H1 (cell line): Measurements from ENCODE around the gene MAP6. TPM values are rescaled to one million over a fixed set of nuclear protein-coding genes. Genes with fewer than 3 reads are reported as not detected.

Experiments used
- CTCF ChIA-PET: fragments of 300-600 bp; sonication (Branson Sonifier 250); formaldehyde crosslinking; loops from one replicate; lab custom pipeline; 2021; ENCODE audit not compliant: partially characterized antibody; lab: Charles Lee
- POLR2A ChIA-PET: fragments of 300-600 bp; sonication (Branson Sonifier 250); formaldehyde crosslinking; loops from one replicate; lab custom pipeline; 2021; ENCODE audit warnings: inconsistent platforms; ENCODE audit not compliant: partially characterized antibody; lab: Charles Lee
- DNase-seq, 2 experiments: peaks; one replicate each; pipeline versions ENCODE4 v3.0.0 to v3.0.0-alpha.2; 2010 to 2022; ENCODE audit warnings: low spot score in 2 of 2, low read depth in 1 of 2, mixed read lengths in 1 of 2
- FAIRE-seq: peaks from 2 replicates; lab custom pipeline; 2011; peaks lifted over from hg19 to GRCh38; lab: Jason Lieb, UNC
- H2AFZ ChIP-seq: 2 replicates; pipeline ENCODE4 v1.8.1; 2012; ENCODE audit warnings: low read length, inconsistent platforms
- H2AK5ac ChIP-seq: 2 replicates; pipeline ENCODE4 v1.6.1; 2013; ENCODE audit warnings: low read depth, low read length
- H2BK120ac ChIP-seq: replicated peaks from 2 replicates; pipeline ENCODE3; 2013; ENCODE audit warnings: low read depth, low read length, inconsistent platforms
- H2BK12ac ChIP-seq: 2 replicates; pipeline ENCODE4 v1.6.1; 2013; ENCODE audit warnings: low read depth, low read length
- H2BK15ac ChIP-seq: 2 replicates; pipeline ENCODE4 v1.6.1; 2013; ENCODE audit warnings: low read length
- H2BK20ac ChIP-seq: 2 replicates; pipeline ENCODE4 v1.6.1; 2013; ENCODE audit warnings: low read length
- H2BK5ac ChIP-seq: 2 replicates; pipeline ENCODE4 v1.6.1; 2013; ENCODE audit warnings: low read depth, low read length
- H3K14ac ChIP-seq: 2 replicates; pipeline ENCODE4 v1.6.1; 2013; ENCODE audit warnings: inconsistent platforms; ENCODE audit not compliant: insufficient read length
- H3K18ac ChIP-seq: 2 replicates; pipeline ENCODE4 v1.6.1; 2013; ENCODE audit warnings: low read length; ENCODE audit errors: extremely low read depth
- H3K23ac ChIP-seq: 2 replicates; pipeline ENCODE4 v1.6.1; 2013; ENCODE audit warnings: inconsistent platforms; ENCODE audit not compliant: insufficient read length
- H3K23me2 ChIP-seq: 2 replicates; pipeline ENCODE4 v1.6.1; 2013; ENCODE audit warnings: low read depth, low read length
- H3K27ac ChIP-seq: 2 replicates; pipeline ENCODE4 v1.6.1; 2011; ENCODE audit warnings: low read depth, low read length, inconsistent platforms
- H3K27me3 ChIP-seq, 4 experiments: replicated peaks in 1 of 4; 1 replicate in 1 of 4; 2 replicates in 3 of 4; pipeline versions ENCODE4 v1.6.1 to v1.8.1; 2011 to 2013; ENCODE audit warnings: low read length in 3 of 4, mild to moderate bottlenecking in 3 of 4, inconsistent platforms in 2 of 4, mixed read lengths in 2 of 4, moderate library complexity in 1 of 4; ENCODE audit not compliant: control insufficient read depth in 3 of 4, insufficient read depth in 3 of 4; ENCODE audit errors: extremely low read depth in 1 of 4
- H3K36me3 ChIP-seq, 4 experiments: 2 replicates each; pipeline versions ENCODE4 v1.6.1 to v1.8.1; 2011 to 2013; ENCODE audit warnings: mild to moderate bottlenecking in 4 of 4, low read length in 3 of 4, moderate library complexity in 2 of 4, control low read depth in 1 of 4, inconsistent platforms in 1 of 4; ENCODE audit not compliant: insufficient read depth in 4 of 4, control insufficient read depth in 2 of 4
- H3K4ac ChIP-seq: replicated peaks from 2 replicates; pipeline ENCODE3; 2013; ENCODE audit warnings: low read length, low read depth, mixed read lengths, inconsistent platforms; ENCODE audit not compliant: insufficient read length
- H3K4me1 ChIP-seq, 4 experiments: replicated peaks in 1 of 4; 1 replicate in 1 of 4; 2 replicates in 3 of 4; pipeline versions ENCODE4 v1.6.1 to v1.8.1; 2011 to 2013; ENCODE audit warnings: low read length in 3 of 4, inconsistent platforms in 2 of 4, mixed read lengths in 1 of 4; ENCODE audit not compliant: insufficient read depth in 4 of 4, control insufficient read depth in 3 of 4
- H3K4me2 ChIP-seq, 2 experiments: 2 replicates each; pipeline versions ENCODE4 v1.6.1 to v1.8.1; 2011 to 2013; ENCODE audit warnings: low read depth in 2 of 2, low read length in 2 of 2, control low read depth in 1 of 2, inconsistent platforms in 1 of 2, mild to moderate bottlenecking in 1 of 2; ENCODE audit not compliant: insufficient read depth in 1 of 2
- H3K4me3 ChIP-seq, 4 experiments: fragments of 200-600, 300-600 bp in 1 of 4; sonication (generic), shearing (Covaris generic), sonication (Bioruptor Twin) in 1 of 4; 2 replicates each; pipeline versions ENCODE4 v1.5.1 to v1.8.1; 2011 to 2016; ENCODE audit warnings: low read length in 4 of 4, low read depth in 3 of 4, control low read depth in 2 of 4, inconsistent platforms in 2 of 4, mild to moderate bottlenecking in 2 of 4, mixed read lengths in 1 of 4, moderate library complexity in 1 of 4; ENCODE audit not compliant: insufficient read depth in 2 of 4; ENCODE audit errors: extremely low read depth in 1 of 4
- H3K56ac ChIP-seq: replicated peaks from 2 replicates; pipeline ENCODE3; 2013; ENCODE audit warnings: low read depth, mild to moderate bottlenecking, mixed read lengths, low read length, inconsistent platforms; ENCODE audit not compliant: insufficient read length
- H3K79me1 ChIP-seq: 2 replicates; pipeline ENCODE4 v1.6.1; 2013; ENCODE audit warnings: low read depth, low read length, control low read depth
- H3K79me2 ChIP-seq, 2 experiments: 2 replicates each; pipeline versions ENCODE4 v1.6.1 to v1.8.1; 2012 to 2013; ENCODE audit warnings: low read length in 2 of 2, mild to moderate bottlenecking in 2 of 2, inconsistent platforms in 1 of 2; ENCODE audit not compliant: insufficient read depth in 2 of 2, control insufficient read depth in 1 of 2
- H3K9ac ChIP-seq, 4 experiments: replicated peaks in 1 of 4; 1 replicate in 1 of 4; 2 replicates in 3 of 4; pipeline versions ENCODE4 v1.6.1 to v1.8.1; 2011 to 2013; ENCODE audit warnings: low read depth in 3 of 4, low read length in 3 of 4, control low read depth in 2 of 4, mild to moderate bottlenecking in 2 of 4, moderate library complexity in 2 of 4, inconsistent platforms in 1 of 4; ENCODE audit errors: extremely low read depth in 1 of 4
- H3K9me3 ChIP-seq, 2 experiments: 2 replicates each; pipeline versions ENCODE4 v1.6.1 to v1.8.1; 2012 to 2013; ENCODE audit warnings: mild to moderate bottlenecking in 2 of 2, moderate library complexity in 2 of 2, control low read depth in 1 of 2, inconsistent platforms in 1 of 2, low read depth in 1 of 2, low read length in 1 of 2, mixed read lengths in 1 of 2; ENCODE audit not compliant: insufficient read depth in 2 of 2
- H4K20me1 ChIP-seq, 2 experiments: replicated peaks in 1 of 2; 2 replicates each; pipeline versions ENCODE3 to v1.8.1; 2011 to 2013; ENCODE audit warnings: inconsistent platforms in 2 of 2, low read length in 2 of 2, mild to moderate bottlenecking in 1 of 2; ENCODE audit not compliant: insufficient read depth in 2 of 2, control insufficient read depth in 1 of 2
- H4K5ac ChIP-seq: 2 replicates; pipeline ENCODE4 v1.6.1; 2013; ENCODE audit warnings: low read length, low read depth, mixed read lengths, inconsistent platforms; ENCODE audit not compliant: insufficient read length
- H4K8ac ChIP-seq: 2 replicates; pipeline ENCODE4 v1.8.0; 2013; ENCODE audit warnings: mild to moderate bottlenecking, moderate library complexity, low read length, inconsistent platforms; ENCODE audit not compliant: insufficient read depth; ENCODE audit errors: extremely low read depth
- H4K91ac ChIP-seq: replicated peaks from 2 replicates; pipeline ENCODE3; 2013; ENCODE audit warnings: low read length, mixed read lengths, inconsistent platforms; ENCODE audit not compliant: insufficient read length
- HDAC6 ChIP-seq: IDR thresholded peaks from one replicate; pipeline ENCODE4 v1.7.1; 2012; ENCODE audit warnings: low read depth, mild to moderate bottlenecking, inconsistent platforms, low read length, moderate library complexity
- SIX5 ChIP-seq: IDR thresholded peaks from 2 replicates; pipeline ENCODE4 v1.6.1; 2011; ENCODE audit warnings: mild to moderate bottlenecking, low read depth, low read length
- TBP ChIP-seq: IDR thresholded peaks from 2 replicates; pipeline ENCODE4 v1.6.1; 2011; ENCODE audit warnings: low read depth, low read length, improper control_type of control experiment
- USF2 ChIP-seq: IDR thresholded peaks from 2 replicates; pipeline ENCODE4 v1.6.1; 2011; ENCODE audit warnings: low read length, improper control_type of control experiment
- WGBS, 2 experiments: shearing (Covaris generic) in 1 of 2; methylation state at CpG; one replicate each; pipeline versions ENCODE4 v1.1.6 to v1.1.7; 2013 to 2015; ENCODE audit warnings: low lambda C conversion rate in 2 of 2, mixed read lengths in 2 of 2, inconsistent platforms in 1 of 2, low coverage in 1 of 2, missing lambda C conversion rate in 1 of 2; ENCODE audit not compliant: insufficient replicate concordance in 2 of 2, insufficient coverage in 1 of 2, insufficient read length in 1 of 2; ENCODE audit errors: extremely low coverage in 1 of 2, missing lambda C conversion rate in 1 of 2; 5-methylcytosine and 5-hydroxymethylcytosine counted together
- polyA plus RNA-seq, 7 experiments: library from polyadenylated mRNA; depleted of rRNA in 3 of 7; stranded (reverse) in 5 of 7; unstranded in 2 of 7; fragments of >200 nt in 5 of 7; fragments of 200-250 nt in 2 of 7; gene quantifications; 1 replicate in 5 of 7; 2 replicates in 1 of 7; 4 replicates in 1 of 7; pipeline versions ENCODE4 v1.2.1 to v1.2.3, GENCODE V29; 2011 to 2013; ENCODE audit warnings: missing spikeins in 2 of 7, mixed read lengths in 2 of 7
- total RNA-seq: library from RNA; stranded (reverse); fragmentation: NEBNext Ultra II Directional; extraction: Animal tissue kit (Norgen Biotek cat#: 25700); gene quantifications from 2 replicates; pipeline ENCODE4 v1.2.1, GENCODE V29; 2021

MAP6 gene
- total and polyA plus RNA-seq, 2 of the 8 experiments (the other 6 are each of a cell fraction or from before 2014, with no cell fraction given), result 0.54 to 0.89 TPM

GRCh38 chr11:75591371-75591770 is 77.5 kb downstream of the MAP6 start:
- Histone ChIP-seq H3K79me2 (no peaks in the 10 kb centered on the region), H3K23me2 (no peaks in the 10 kb centered on the region; the same call in 1 of the 2 replicates), H3K27ac (no peak overlapping the region), H3K4me1 (no peaks in the 10 kb centered on the region), H3K36me3 (no peaks in the 10 kb centered on the region)
- no peak for TF ChIP-seq USF2
- no peak for TF ChIP-seq TBP
- no peak for TF ChIP-seq HDAC6
- TF ChIP-seq SIX5, result no peak
- TF ChIP-seq, all 59 proteins: peak for 0
- POLR2A ChIA-PET, result interaction anchor here (35.1 kb wide), 1 partner anchor 28 kb away, joined by 1120 read pairs; the partner anchor contains the start of gene SERPINH1
- Histone ChIP-seq H4K5ac (no peak overlapping the region), H3K27me3 (no peaks in the 10 kb centered on the region), H4K20me1 (no peaks in the 10 kb centered on the region), H3K4me3 (no peak overlapping the region), H3K9ac (no peak overlapping the region), H4K8ac (no peak overlapping the region), H2AFZ (no peak overlapping the region), H3K4me2 (no peak overlapping the region), H3K14ac (no peak overlapping the region), H3K23ac (no peak overlapping the region), H3K79me1 (no peaks in the 10 kb centered on the region), H2BK5ac (no peak overlapping the region), H2BK15ac (no peak overlapping the region), H3K18ac (no peak overlapping the region), H3K9me3 (no peaks in the 10 kb centered on the region), H3K56ac (no peak overlapping the region), H2BK12ac (peak overlapping the region; percentile 22; the same call in 1 of the 2 replicates), H2AK5ac (no peak overlapping the region; the same call in 1 of the 2 replicates), H4K91ac (no peak overlapping the region), H3K4ac (no peak overlapping the region), H2BK20ac (no peak overlapping the region), H2BK120ac (no peak overlapping the region)
- WGBS, 2 experiments, result 82% methylated on average over 8 of the region's 8 CpGs; no CpG with 5 or more reads in 1 of the 2 experiments
- no peak for DNase-seq
- FAIRE-seq, result no peak
- CTCF ChIA-PET, result interaction anchor here (0.7 to 9.3 kb wide), 7 partner anchors 9 to 66 kb away, joined by 3 to 74 read pairs (median 5); partner anchors contain the start of gene GDPD5
